ENCODE results near the gene CDH4.

Gene CDH4

GRCh38 chr20:61744691-61745396 is 492.8 kb downstream of the CDH4 start:
- no peak for DNase-seq

GRCh38 chr20:61745397-61746146 is 493.5 kb downstream of the CDH4 start:
- no peak for DNase-seq

GRCh38 chr20:61746147-61746646 is 494.1 kb downstream of the CDH4 start:
- no peak for DNase-seq

GRCh38 chr20:61746781-61747180 is 494.7 kb downstream of the CDH4 start:
- no peak for DNase-seq

GRCh38 chr20:61748376-61748775 is 496.3 kb downstream of the CDH4 start:
- DNase-seq: no peak

- no peak for DNase-seq
Measured at GRCh38 chr20:61749406-61750075, 497.5 kb downstream of the CDH4 start.

GRCh38 chr20:61750093-61750492 is 498.0 kb downstream of the CDH4 start:
- DNase-seq: no peak

GRCh38 chr20:61752576-61752975 is 500.5 kb downstream of the CDH4 start:
- DNase-seq: no peak

- no peak for DNase-seq
Measured at GRCh38 chr20:61753316-61753942, 501.4 kb downstream of the CDH4 start.

GRCh38 chr20:61753987-61754956 is 502.2 kb downstream of the CDH4 start:
- no peak for DNase-seq

GRCh38 chr20:61754976-61755778 is 503.1 kb downstream of the CDH4 start:
- no peak for DNase-seq

- DNase-seq: no peak
Measured at GRCh38 chr20:61755971-61756845, 504.1 kb downstream of the CDH4 start.

- no peak for DNase-seq
Measured at GRCh38 chr20:61756966-61757677, 505.1 kb downstream of the CDH4 start.

- no peak for DNase-seq
Measured at GRCh38 chr20:61757678-61758563, 505.9 kb downstream of the CDH4 start.

- DNase-seq: no peak
Measured at GRCh38 chr20:61758564-61759200, 506.6 kb downstream of the CDH4 start.

GRCh38 chr20:61759286-61760065 is 507.4 kb downstream of the CDH4 start:
- no peak for DNase-seq

GRCh38 chr20:61760321-61760720 is 508.3 kb downstream of the CDH4 start:
- DNase-seq: no peak
